Activated naive CD4-positive, alpha-beta T cell treated with anti-CD3 and anti-CD28 coated beads, Interleukin-2, amount 50 U/mL, for 24 hours (primary cell): ENCODE measurements around the gene TINAGL1.

ENCODE experiments used
- H3K27ac Mint-ChIP-seq: one replicate; pipeline ENCODE4 v1.8.0; 2021; ENCODE audit warnings: mild to moderate bottlenecking, mixed read lengths
- H3K27me3 Mint-ChIP-seq: one replicate; pipeline ENCODE4 v1.8.0; 2021; ENCODE audit warnings: mixed read lengths
- H3K36me3 Mint-ChIP-seq: one replicate; pipeline ENCODE4 v1.8.0; 2021; ENCODE audit warnings: mixed read lengths
- H3K4me1 Mint-ChIP-seq: one replicate; pipeline ENCODE4 v1.8.0; 2021; ENCODE audit warnings: mixed read lengths
- H3K4me3 Mint-ChIP-seq: one replicate; pipeline ENCODE4 v1.8.0; 2021; ENCODE audit warnings: mild to moderate bottlenecking, mixed read lengths
- H3K9me3 Mint-ChIP-seq: one replicate; pipeline ENCODE4 v1.8.0; 2021; ENCODE audit warnings: mixed read lengths

Gene TINAGL1

DNA sequence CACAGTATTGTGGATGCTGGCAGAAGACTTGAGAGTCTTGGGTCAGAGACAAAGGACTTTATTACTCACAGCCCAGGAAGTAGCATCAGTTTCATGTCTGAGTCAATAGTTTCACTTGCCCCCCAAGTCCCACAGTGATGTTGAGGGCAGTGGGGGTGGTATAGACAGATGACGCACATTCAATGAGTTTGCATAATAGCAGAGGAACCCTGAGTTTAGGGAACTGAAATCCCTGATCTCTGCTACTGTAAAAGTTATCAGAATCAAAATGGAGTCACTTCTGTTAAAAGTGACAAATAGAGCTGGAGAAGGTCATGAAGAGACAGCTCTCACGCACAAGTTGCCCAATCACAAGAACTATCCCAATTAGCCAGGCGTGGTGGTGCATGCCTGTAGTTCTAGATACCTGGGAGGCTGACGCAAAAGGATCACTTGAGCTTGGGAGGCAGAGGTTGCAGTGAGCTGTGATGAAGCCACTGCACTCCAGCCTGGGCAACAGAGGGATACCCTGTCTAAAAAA lies 29.7 kb downstream of the TINAGL1 start:
- no peaks in the 10 kb centered on the region for H3K36me3 Mint-ChIP-seq
- H3K4me3 Mint-ChIP-seq: no peak overlapping the region
- H3K9me3 Mint-ChIP-seq: no peaks in the 10 kb centered on the region
- H3K27me3 Mint-ChIP-seq: peaks cover 1% of the 10 kb centered on the region
- H3K4me1 Mint-ChIP-seq: peaks cover 4% of the 10 kb centered on the region
- no peak overlapping the region for H3K27ac Mint-ChIP-seq

DNA sequence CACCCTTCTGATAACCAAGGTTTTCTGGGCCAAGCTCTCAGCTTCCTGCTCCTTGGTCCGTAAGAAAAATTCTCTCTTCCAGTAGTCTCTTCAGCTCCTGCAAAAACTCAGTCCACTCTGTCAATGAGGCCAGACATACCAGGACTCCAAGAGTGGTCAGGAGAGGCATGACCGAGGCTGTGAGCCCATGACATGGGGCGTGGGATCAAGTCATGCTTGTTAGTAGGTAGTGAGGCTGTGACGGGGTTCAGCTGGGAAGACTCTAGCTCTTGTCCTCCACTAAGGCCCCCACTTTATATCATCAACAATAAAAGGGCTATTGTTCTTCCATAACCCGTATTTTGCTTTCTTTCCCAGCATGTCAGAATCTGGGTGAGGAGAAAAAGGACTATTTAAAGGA lies 31.0 kb downstream of the TINAGL1 start:
- no peak overlapping the region for H3K27ac Mint-ChIP-seq
- H3K4me3 Mint-ChIP-seq: no peak overlapping the region
- peaks cover 4% of the 10 kb centered on the region for H3K4me1 Mint-ChIP-seq
- peaks cover 1% of the 10 kb centered on the region for H3K27me3 Mint-ChIP-seq
- no peaks in the 10 kb centered on the region for H3K9me3 Mint-ChIP-seq
- H3K36me3 Mint-ChIP-seq: no peaks in the 10 kb centered on the region

DNA sequence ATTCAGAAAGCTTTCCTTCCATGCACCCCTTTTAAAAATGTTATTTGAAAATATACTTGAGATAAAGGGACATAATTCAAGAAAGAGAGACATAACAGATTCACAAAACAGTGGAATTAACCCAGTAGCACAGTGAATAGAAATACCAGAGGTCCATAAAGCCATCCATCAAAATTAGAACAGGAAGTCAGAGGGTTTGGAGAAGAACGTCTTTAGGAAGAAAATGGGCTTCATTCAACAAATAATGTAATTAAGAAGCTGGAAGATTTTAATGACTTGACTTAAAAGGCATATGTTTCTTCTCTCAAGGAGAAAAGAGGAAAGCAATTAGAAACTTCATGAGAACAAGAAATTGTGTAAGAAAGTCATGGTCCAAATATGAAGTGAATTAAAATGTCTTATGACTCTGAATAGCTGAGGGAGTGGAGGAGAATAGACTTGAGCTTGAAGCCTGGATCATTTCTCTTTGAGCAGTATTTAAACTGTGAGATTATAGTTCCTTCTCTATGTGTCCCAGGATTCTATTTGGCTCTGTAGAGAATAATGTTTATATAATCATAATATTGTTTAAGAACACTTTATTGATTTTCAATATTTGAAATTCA lies 33.3 kb downstream of the TINAGL1 start:
- Mint-ChIP-seq H3K9me3 (no peaks in the 10 kb centered on the region), H3K27me3 (peaks cover 1% of the 10 kb centered on the region), H3K4me3 (no peak overlapping the region), H3K4me1 (peaks cover 4% of the 10 kb centered on the region), H3K27ac (peak overlapping the region; percentile 9), H3K36me3 (no peaks in the 10 kb centered on the region)

DNA sequence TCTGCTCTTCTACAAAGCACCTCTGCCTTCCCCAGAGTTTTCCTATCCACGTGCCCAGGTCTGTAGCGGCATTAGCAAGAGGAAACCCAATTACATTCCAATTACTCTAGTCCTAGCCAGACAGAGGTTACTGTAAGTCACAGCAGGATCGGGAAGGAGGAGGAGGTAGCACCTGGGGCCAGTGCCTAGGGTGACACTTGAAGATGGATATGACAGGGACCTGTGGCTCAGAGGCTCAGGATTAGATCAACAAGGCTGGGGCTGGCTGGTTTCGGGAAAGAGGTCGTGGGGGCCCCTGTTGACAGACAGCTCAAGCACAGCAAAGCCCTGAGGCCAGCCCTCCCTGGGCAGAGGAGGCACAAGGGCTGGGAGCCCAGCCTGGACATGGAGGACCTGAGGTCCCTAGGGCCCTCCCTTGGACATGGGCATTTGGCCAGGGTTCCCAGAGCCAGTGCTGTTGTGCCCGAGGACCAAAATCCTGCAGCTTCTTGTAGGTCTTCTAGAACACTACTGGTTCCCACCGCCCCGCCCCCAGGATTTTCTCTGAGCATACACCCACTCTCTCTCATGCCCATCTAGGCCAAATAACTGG lies 38.2 kb downstream of the TINAGL1 start:
- H3K27me3 Mint-ChIP-seq: peaks cover 20% of the 10 kb centered on the region
- no peak overlapping the region for H3K27ac Mint-ChIP-seq
- H3K36me3 Mint-ChIP-seq: no peaks in the 10 kb centered on the region
- no peaks in the 10 kb centered on the region for H3K9me3 Mint-ChIP-seq
- no peak overlapping the region for H3K4me3 Mint-ChIP-seq
- H3K4me1 Mint-ChIP-seq: peaks cover 9% of the 10 kb centered on the region

DNA sequence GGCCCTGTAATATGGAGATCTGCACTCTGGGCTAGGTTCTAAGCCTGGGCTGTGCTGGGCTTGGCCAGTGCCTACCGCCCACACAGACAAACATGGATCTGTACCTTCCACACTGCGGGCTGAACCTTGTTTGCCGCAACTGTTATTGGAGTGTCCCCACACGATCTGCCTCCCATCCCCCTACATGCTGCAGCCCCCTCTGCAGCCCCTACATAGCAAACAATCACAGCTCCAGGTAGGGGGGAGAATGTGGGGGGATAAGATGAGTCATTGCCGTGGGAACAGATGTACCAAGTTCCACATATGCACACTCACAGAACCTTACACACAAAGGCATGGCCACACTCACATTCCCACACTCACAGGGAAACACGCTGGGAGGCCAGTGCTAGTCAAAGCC lies 39.1 kb downstream of the TINAGL1 start:
- peaks cover 20% of the 10 kb centered on the region for H3K27me3 Mint-ChIP-seq
- no peaks in the 10 kb centered on the region for H3K36me3 Mint-ChIP-seq
- H3K27ac Mint-ChIP-seq: no peak overlapping the region
- H3K4me3 Mint-ChIP-seq: no peak overlapping the region
- H3K9me3 Mint-ChIP-seq: no peaks in the 10 kb centered on the region
- peaks cover 9% of the 10 kb centered on the region for H3K4me1 Mint-ChIP-seq

DNA sequence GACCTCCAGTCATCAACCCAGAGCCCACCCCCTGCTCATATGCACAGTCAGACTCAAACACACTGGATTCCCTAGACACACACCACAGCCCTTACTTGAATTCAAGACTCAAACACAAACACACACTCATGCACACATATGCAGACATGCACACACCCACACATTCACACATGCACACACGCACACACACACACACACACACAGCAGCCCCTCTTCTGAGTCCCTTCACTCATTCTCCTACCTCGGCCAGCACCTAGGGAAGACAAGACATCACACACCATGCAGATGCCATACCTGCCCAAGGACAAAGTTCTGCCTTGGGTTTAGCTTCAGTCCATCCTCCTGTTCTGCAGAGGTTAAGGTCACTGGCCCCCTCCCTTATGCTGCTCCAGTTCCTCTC lies 39.6 kb downstream of the TINAGL1 start:
- H3K27ac Mint-ChIP-seq: no peak overlapping the region

DNA sequence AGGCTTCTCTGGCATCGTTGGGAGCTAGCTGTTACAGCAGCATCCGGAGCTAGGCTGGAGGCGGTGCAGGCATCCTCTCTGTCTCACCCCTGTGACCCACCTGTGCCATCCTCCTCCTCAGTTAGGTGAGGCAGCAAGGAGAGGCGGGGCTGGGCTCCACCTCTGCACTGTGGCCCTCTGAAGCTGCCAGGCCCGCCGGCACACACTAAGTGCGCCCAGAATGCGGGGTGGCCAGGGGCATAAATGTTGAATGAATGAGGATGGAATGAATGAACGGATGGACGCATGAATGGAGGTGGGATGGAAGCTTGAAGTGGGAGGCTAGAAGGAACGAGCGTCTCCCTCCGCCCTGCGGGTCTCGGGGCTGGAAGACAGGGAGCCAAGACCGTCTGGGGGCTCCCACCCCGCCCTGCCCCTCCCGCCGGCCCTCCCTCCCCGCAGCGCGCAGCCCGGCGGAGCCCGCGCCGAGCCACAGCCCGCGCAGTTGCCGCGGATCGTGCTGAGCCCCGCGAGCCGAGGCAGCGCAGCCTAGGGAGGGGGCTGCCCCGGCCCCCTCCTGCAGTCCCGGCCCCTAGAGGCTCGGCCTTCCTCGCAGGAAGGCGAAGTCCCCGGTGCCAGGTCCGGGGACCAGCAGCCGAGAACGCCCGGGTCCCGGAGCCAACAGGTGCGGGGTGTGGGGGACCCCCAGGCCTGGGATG lies 41.1 kb downstream of the TINAGL1 start, which contains the start of gene HCRTR1:
TSS of gene HCRTR1 (plus strand) at position 472 of the 698 bp plus-strand sequence. CDS start 1,504 bp downstream, outside the sequence.
- Mint-ChIP-seq H3K4me3 (peak within 1 kb of the TSS; percentile 79), H3K27ac (no peak within 1 kb of the TSS)

More for the DNA sequence above, 39.6 kb downstream of the TINAGL1 start:
- H3K4me3 Mint-ChIP-seq: no peak overlapping the region
- H3K4me1 Mint-ChIP-seq: peaks cover 9% of the 10 kb centered on the region
- H3K36me3 Mint-ChIP-seq: no peaks in the 10 kb centered on the region
- H3K9me3 Mint-ChIP-seq: no peaks in the 10 kb centered on the region
- peaks cover 20% of the 10 kb centered on the region for H3K27me3 Mint-ChIP-seq

DNA sequence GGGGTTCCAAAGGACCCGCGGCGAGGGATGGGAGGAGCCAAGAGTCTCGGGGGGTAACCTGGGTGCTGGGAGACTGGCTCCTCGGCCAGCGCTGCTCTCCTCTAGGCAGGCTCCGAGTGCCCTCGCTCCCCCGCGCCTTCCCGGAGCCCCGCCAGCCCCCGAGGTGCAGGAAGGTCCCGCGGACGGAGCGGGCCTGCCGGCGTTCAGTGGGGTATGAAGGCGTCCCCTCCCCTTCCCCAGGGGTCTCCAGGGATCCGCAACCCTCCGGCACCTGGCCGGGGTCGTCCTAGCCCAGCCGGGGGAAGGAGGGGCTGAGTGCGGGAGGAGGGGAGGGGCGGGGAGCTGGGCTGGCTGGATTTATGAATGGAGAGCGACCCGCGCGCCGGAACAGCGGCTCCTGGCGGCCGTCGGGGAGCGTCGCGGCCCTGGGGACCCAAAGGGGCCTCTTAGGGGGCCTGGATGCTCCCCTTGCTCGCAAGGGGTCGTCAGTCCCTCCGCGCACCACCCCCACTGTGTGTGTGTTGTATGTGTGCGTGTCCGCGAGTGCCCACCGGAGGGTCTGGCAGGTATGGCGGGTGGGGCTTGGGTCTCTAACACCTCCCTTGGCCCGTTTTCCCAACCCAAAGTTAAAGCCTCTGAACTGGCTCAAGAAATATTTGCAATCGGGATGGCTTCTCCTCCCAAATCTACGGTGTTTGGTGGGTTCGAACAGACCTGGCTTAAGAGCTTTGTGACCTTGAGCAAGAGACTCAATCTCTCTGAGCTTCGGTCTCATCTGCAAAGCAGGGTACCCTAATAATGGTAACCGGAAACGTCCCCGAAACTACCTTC lies 41.8 kb downstream of the TINAGL1 start:
- no peak overlapping the region for H3K27ac Mint-ChIP-seq
- H3K4me1 Mint-ChIP-seq: peaks cover 9% of the 10 kb centered on the region
- H3K36me3 Mint-ChIP-seq: peaks cover 1% of the 10 kb centered on the region
- peaks cover 20% of the 10 kb centered on the region for H3K27me3 Mint-ChIP-seq
- H3K9me3 Mint-ChIP-seq: no peaks in the 10 kb centered on the region
- H3K4me3 Mint-ChIP-seq: peak overlapping the region; percentile 36

More for the DNA sequence above, 41.1 kb downstream of the TINAGL1 start, which contains the start of gene HCRTR1:
- H3K27me3 Mint-ChIP-seq: peaks cover 20% of the 10 kb centered on the region
- no peaks in the 10 kb centered on the region for H3K9me3 Mint-ChIP-seq
- H3K4me1 Mint-ChIP-seq: peaks cover 9% of the 10 kb centered on the region
- H3K36me3 Mint-ChIP-seq: peaks cover 1% of the 10 kb centered on the region

DNA sequence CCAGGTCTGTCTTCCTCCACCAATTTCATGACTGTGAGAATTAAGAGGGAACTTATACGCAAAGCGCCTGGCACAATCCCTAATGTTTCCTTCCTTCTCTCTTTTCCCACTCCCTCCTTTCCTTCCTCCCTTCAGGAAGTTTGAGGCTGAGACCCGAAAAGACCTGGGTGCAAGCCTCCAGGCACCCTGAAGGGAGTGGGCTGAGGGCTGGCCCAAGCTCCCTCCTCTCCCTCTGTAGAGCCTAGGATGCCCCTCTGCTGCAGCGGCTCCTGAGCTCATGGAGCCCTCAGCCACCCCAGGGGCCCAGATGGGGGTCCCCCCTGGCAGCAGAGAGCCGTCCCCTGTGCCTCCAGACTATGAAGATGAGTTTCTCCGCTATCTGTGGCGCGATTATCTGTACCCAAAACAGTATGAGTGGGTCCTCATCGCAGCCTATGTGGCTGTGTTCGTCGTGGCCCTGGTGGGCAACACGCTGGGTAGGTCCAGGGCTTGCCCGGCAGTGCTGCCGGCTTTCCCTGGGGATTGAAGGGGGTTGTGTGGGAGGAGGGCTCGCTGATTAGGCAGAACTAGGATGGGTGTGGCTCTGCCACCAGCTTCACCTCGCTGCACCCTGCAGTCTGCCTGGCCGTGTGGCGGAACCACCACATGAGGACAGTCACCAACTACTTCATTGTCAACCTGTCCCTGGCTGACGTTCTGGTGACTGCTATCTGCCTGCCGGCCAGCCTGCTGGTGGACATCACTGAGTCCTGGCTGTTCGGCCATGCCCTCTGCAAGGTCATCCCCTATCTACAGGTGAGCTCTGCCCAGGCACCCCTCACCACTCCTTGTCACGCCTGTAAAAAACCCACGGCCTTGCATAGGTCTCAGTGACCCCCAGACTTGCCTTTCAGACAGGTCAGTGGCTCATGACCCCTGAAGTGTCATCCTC lies 42.9 kb downstream of the TINAGL1 start:
- H3K36me3 Mint-ChIP-seq: peaks cover 6% of the 10 kb centered on the region
- H3K9me3 Mint-ChIP-seq: no peaks in the 10 kb centered on the region
- no peak overlapping the region for H3K27ac Mint-ChIP-seq
- peaks cover 20% of the 10 kb centered on the region for H3K27me3 Mint-ChIP-seq
- H3K4me3 Mint-ChIP-seq: no peak overlapping the region
- peaks cover 9% of the 10 kb centered on the region for H3K4me1 Mint-ChIP-seq

DNA sequence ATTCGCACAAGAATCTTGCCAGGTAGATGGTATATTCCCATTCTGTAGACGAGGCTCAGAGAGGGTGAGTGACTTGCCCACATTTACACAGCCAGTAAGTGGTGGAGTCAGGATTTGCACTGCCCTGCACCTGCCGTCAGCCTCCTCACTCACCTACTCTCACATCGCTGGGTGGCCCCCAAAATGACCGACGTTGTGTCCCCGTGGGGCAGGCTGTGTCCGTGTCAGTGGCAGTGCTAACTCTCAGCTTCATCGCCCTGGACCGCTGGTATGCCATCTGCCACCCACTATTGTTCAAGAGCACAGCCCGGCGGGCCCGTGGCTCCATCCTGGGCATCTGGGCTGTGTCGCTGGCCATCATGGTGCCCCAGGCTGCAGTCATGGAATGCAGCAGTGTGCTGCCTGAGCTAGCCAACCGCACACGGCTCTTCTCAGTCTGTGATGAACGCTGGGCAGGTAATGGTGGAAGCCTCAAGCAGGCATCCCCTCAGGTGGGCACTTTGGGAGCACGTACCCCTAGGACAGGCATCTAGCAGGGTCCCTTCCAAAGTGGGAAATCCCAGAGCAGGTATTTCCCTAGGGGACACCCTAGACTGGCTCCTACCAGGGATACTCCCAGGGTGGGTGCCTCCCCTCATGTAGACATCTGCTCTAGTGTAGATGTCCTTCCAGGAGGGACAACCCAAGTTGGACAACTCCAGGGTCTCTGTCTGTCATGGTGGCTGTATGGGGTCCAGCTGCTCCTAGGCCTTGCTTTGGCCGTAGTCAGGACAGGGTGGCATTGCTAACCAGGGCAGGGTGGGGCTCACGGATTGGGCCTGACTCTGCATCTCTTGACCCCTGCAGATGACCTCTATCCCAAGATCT lies 44.5 kb downstream of the TINAGL1 start:
- no peak overlapping the region for H3K4me3 Mint-ChIP-seq

DNA sequence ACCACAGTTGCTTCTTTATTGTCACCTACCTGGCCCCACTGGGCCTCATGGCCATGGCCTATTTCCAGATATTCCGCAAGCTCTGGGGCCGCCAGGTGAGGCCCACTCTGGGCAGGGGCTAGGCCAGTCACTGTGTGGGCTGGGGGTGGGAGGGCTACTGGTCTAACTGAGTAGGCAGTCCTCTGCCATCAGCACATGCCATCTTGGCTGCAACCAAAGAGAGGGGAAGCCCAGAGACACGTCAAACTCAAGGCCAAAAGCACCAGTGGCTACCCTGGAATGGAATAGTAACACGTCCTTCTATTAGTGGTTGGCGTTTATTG lies 45.1 kb downstream of the TINAGL1 start:
- H3K27ac Mint-ChIP-seq: no peak overlapping the region

More for the DNA sequence above, 44.5 kb downstream of the TINAGL1 start:
- Mint-ChIP-seq H3K4me1 (peaks cover 9% of the 10 kb centered on the region), H3K36me3 (peaks cover 7% of the 10 kb centered on the region), H3K9me3 (no peaks in the 10 kb centered on the region), H3K27ac (no peak overlapping the region), H3K27me3 (peaks cover 20% of the 10 kb centered on the region)

DNA sequence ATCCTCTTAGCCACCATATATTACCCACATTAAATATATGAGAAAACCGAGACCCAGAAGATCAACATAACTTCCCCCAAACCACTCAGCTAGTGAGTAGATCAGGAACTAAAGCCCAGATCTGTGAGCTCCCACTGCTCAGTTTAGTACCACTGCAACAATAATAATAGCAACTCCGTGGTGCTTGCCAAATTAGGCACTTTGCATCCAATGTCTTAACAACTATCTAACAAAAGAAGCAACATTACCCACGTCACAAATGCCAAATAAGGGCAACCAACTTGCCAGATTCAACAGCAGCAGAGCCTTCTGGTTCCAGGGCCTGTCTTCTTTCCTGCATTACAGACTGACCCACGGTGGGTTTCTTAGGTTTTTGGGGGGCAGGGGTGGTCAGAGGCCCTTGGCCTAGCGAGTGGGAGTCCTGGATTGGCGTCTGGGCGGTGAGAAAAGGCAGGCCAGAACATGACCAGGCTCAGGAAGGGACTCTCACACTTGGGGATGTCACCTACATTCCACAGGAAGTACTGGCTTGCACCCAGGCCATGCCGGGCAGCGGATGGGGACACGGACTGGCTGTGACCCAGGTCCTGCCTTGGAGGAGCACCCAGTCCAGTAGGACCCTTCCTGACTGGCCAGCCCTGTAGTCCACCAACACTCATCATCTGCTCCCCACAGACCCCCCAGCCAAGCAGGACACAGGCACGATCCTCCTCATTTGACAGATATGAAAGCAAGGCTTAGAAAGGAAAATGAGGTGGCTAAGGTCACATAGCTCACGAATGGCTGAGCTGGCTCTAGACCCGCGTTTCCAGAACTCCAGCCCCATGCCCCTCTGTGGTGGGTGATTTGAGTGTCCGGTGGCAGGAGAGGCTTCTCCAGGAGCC lies 45.8 kb downstream of the TINAGL1 start:
- Mint-ChIP-seq H3K27me3 (peaks cover 13% of the 10 kb centered on the region), H3K4me1 (peaks cover 4% of the 10 kb centered on the region), H3K27ac (no peak overlapping the region), H3K9me3 (no peaks in the 10 kb centered on the region), H3K36me3 (peaks cover 7% of the 10 kb centered on the region), H3K4me3 (no peak overlapping the region)

More for the DNA sequence above, 45.1 kb downstream of the TINAGL1 start:
- H3K4me1 Mint-ChIP-seq: peaks cover 9% of the 10 kb centered on the region
- peaks cover 19% of the 10 kb centered on the region for H3K27me3 Mint-ChIP-seq
- H3K4me3 Mint-ChIP-seq: no peak overlapping the region
- H3K9me3 Mint-ChIP-seq: no peaks in the 10 kb centered on the region
- peaks cover 7% of the 10 kb centered on the region for H3K36me3 Mint-ChIP-seq

DNA sequence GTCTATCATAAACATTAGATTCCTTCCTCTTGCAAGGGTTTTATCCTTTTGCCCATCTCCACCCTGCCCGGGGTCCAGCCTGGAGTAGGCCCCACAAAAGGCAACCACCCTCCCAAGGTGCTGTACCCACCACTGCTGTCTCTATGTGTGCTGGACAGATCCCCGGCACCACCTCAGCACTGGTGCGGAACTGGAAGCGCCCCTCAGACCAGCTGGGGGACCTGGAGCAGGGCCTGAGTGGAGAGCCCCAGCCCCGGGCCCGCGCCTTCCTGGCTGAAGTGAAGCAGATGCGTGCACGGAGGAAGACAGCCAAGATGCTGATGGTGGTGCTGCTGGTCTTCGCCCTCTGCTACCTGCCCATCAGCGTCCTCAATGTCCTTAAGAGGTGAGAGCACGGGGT lies 47.0 kb downstream of the TINAGL1 start:
- no peaks in the 10 kb centered on the region for H3K9me3 Mint-ChIP-seq
- H3K4me1 Mint-ChIP-seq: no peaks in the 10 kb centered on the region
- H3K27ac Mint-ChIP-seq: no peak overlapping the region
- no peak overlapping the region for H3K4me3 Mint-ChIP-seq
- H3K27me3 Mint-ChIP-seq: peaks cover 8% of the 10 kb centered on the region
- peaks cover 7% of the 10 kb centered on the region for H3K36me3 Mint-ChIP-seq
